AG09319 (cell line): ENCODE results near the gene CELA3A.
A peak's percentile ranks its signal among the peaks of the same experiment; 100 is the strongest.

Experiments
- DNase-seq: peaks from one replicate; pipeline ENCODE4 v3.0.0-alpha.2; 2010; ENCODE audit warnings: low read depth; ENCODE audit errors: extremely low read depth
- CTCF ChIP-seq: IDR thresholded peaks from 2 replicates; pipeline ENCODE4 v1.5.1; 2011; ENCODE audit warnings: low read depth, mild to moderate bottlenecking, inconsistent platforms, low read length, moderate library complexity

Gene CELA3A

GRCh38 chr1:22051607-22052114 is 50.2 kb downstream of the CELA3A start:
- DNase-seq, result no peak
- TF ChIP-seq CTCF, result no peak

GRCh38 chr1:22052115-22053016 is 50.9 kb downstream of the CELA3A start, which contains the start of gene CDC42:
Gene CDC42 (plus strand): TSS chr1:22052709. CDS start chr1:22078479, 25,770 bp downstream.
- no peak for TF ChIP-seq CTCF
- peak; percentile 91 for DNase-seq

DNA sequence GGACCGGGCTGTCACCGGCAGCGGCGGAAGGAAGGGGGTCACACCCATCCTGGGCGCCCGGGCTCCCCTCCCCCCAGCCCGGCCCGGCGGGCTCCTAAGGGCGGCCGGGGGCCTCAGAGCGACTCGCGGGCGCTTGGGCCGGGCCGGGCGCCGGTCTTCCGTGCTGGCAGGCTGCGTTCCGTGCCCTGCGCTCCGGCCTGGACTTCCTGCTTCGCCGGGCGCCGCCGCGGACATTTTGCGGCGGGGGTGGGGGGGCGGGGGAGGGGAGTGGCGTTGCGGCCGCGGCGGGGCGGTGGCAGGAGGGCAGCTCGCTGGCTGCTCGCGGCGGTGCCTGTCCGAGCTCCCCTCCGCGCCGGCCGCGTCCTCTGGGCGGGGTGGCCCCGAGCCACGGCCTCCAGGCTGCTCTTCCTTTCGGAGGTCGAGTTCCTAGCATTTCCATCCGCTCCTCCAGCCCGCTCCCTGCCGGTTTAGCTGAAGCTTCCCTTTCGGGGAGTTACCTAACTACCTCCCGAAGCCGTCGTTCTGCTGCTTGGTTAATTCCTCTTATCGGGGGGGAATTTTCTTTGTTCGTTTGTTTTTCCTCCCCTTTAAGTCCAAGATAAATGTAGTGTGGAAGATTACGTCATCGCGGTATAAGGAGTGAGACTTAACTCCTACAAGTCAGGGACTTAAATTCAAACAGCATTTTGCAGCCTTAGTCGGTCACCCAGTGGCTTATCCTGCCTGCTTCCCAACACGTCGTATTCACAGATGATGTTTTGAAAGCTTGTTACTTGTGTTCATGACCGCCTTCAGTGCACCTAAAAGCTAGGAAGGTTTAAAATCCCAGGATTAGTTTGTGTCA is 51.8 kb downstream of the CELA3A start:
- TF ChIP-seq CTCF, result no peak
- peak; percentile 20 for DNase-seq

DNA sequence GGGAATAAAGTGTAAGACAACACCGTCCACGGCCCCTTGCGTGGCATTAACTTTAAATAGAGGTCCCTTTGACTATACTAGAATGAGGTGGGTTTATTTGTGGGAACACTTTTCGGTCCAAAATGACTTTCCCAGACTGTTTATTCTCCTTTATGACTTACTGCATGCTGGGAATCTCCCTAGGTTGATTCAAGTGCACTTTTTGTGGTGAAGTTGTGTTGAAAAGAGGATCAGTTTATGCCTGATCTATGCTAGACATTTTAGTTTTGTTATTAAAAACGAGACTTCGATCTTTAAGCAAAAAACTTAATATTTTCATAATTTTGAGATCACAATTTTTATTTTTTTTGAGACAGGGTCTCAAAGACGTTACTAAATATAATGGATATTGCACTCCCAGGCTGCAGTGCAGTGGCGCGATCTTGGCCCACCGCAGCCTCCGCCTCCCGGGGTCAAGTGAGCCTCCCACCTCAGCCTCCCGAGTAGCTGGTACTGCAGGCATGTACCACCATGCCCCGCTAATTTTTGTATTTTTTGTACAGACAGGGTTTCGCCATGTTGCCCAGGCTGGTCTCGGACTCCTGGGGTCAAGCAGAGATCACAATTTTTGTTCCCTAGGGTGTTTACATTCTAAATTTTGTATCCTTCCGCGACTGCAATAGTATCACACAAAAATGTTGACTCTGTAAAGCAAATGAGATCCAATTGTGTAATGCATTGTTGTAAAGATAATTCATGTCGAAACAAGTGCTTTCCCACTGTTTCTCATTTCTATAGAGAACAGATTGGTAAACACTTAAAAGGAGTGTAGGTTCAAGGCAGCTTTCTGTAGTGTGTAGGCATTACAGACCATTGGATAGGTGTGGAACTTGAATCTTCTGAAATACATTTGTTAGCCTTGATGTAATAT is 52.7 kb downstream of the CELA3A start:
- no peak for DNase-seq
- TF ChIP-seq CTCF, result no peak

GRCh38 chr1:22055463-22055862 is 54.0 kb downstream of the CELA3A start:
- DNase-seq, result no peak
- TF ChIP-seq CTCF, result no peak

- no peak for DNase-seq
- TF ChIP-seq CTCF, result no peak
These were observed 54.6 kb downstream of the CELA3A start for GRCh38 chr1:22056043-22056442.
